GM21423 (cell line): ENCODE data around the gene TTC34.
"Not testable (repeated sequence)": the region's sequence is repeated elsewhere in the genome, so short reads cannot be mapped to it uniquely, and the experiment has no call there.

Source experiments
- ATAC-seq: cut with Tn5 transposase; IDR thresholded peaks from one replicate; pipeline ENCODE4 v1.9.1; 2021; ENCODE audit warnings: mild to moderate bottlenecking, moderate library complexity; ENCODE audit not compliant: unreplicated experiment

TTC34 gene

DNA sequence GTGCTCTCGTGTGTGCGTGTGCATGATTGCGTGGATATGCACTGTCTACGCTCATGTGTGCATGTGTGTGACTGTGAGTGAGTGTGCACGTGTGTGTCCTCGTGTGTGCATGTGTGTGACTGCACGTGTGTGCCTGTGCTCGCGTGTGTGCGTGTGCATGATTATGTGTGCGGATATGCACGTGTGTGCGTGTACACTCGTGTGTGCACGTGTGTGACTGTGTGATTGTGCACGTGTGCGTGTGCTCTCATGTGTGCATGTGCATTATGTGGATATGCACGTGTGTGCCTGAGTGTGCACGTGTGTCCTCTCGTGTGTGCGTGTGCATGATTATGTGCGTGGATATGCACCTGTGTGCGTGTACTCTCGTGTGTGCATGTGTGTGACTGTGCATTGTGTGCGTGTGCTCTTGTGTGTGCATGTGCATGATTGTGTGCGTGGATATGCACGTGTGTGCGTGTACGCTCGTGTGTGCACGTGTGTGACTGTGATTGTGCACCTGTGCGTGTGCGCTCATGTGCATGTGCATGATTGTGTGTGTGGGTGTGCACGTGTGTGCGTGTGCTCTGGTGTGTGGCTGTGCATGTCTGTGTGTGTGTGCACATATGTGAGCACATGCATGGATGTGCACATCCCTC lies 170.9 kb downstream of the TTC34 start:
- ATAC-seq, result no peak

GRCh38 chr1:2629627-2630497 lies 171.6 kb downstream of the TTC34 start:
- no peak for ATAC-seq

- ATAC-seq, result no peak
These were observed 172.4 kb downstream of the TTC34 start for GRCh38 chr1:2628933-2629626.

GRCh38 chr1:2628191-2628932 lies 173.1 kb downstream of the TTC34 start:
- no peak for ATAC-seq

DNA sequence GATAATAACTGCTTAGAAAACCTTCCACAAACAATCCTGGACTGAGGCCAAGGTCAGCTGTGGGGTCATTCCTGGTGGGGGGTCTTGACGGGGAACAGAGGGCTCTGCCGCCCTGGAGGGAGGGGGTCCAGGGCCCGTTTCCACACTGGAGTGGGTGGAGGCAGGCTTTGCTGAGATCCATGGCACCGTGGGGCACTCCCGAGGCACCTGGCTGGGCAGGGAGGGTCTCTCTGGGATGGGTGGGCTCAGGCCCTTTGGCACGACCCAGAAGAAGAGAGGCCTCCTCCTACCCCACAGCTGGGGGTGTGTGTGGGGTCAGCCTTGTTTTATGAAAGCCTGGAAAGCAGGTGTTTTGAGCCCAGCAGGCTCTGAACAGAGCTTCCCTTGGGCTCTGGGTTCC lies 173.7 kb downstream of the TTC34 start:
- no peak for ATAC-seq

DNA sequence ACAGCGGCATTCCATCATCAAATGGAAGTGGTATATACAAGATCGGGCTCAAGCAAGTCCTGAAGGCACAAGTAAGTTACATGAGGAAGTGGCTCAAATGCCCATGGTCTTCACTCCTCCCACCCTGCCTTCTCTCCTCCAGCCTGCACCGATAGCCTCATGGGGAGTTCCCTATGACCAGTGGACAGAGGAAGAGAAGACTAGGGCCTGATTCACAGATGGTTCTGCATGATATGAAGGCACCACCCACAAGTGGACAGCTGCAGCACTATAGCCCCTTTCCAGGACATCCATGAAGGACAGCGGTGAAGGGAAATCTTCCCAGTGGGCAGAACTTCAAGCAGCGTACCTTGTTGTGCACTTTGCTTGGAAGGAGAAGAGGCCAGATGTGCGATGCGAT lies 175.7 kb downstream of the TTC34 start:
- ATAC-seq, result not testable (repeated sequence)

GRCh38 chr1:2625311-2625710 lies 176.2 kb downstream of the TTC34 start:
- no peak for ATAC-seq

DNA sequence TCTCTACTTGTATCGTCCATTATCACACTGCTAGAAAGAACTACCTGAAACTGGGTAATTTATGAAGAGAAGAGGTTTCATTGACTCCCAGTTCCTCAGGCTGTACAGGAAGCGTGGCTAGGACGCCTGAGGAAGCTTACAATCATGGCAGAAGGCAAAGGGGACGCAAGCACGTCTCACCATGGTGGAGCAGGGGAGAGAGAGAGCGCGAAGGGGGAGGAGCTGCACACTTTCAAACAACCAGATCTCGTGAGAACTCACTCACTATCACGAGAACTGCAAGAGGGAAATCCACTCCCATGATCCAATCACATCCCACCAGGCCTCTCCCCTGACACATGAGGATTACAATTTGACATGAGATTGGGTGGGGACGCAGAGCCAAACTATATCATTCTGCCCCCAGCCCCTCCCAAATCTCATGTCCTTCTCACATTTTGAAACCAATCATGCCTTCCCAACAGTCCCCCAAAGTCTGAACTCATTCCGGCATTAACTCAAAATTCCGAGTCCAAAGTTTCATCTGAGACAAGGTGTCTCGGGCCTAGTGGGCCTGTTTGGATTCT lies 176.7 kb downstream of the TTC34 start:
- no peak for ATAC-seq

- no peak for ATAC-seq
These were observed 177.7 kb downstream of the TTC34 start for GRCh38 chr1:2623571-2624337.

DNA sequence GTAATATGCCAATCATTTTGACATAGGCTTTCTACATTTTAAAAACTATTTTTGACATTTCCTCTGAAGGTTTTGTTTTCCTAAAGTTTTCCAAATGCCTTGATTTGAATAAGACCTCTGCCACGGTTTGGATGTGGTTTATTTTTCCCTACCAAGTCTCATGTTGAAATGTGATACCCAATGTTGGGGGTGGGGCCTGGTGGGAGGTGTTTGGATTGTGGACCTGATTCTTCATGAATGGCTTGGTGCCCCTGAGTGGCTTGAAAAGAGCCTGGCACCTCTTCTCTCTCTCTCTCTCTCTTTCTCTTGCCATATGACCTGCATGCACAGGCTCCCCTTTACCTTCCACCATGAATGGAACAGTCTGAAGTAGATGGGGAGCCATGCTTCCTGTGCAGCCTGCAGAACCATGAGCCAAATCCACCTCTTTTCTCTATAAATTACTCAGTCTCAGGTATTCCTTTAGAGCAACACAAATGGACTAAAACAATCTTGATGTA lies 183.5 kb downstream of the TTC34 start:
- no peak for ATAC-seq

DNA sequence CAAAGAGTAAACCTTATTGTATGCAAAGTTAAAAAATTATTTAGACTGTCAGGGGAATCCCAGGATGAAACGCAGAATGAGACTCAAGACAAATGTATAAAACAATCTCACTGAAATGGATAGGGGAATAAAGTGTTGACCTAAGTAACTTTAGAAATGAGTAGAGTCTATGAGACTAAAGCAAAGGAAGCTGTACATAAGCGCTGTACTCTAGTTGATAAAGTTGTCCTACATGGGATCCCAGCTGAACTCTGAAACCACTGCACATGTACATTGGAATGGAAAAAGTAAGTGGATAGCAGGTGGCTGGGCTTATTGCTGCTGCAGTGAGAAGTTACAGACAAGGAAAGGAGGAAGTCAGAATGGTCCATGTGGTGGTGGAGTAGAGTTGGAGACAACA lies 187.3 kb downstream of the TTC34 start:
- ATAC-seq, result no peak

- no peak for ATAC-seq
These were observed 188.7 kb downstream of the TTC34 start for GRCh38 chr1:2612591-2613365.

DNA sequence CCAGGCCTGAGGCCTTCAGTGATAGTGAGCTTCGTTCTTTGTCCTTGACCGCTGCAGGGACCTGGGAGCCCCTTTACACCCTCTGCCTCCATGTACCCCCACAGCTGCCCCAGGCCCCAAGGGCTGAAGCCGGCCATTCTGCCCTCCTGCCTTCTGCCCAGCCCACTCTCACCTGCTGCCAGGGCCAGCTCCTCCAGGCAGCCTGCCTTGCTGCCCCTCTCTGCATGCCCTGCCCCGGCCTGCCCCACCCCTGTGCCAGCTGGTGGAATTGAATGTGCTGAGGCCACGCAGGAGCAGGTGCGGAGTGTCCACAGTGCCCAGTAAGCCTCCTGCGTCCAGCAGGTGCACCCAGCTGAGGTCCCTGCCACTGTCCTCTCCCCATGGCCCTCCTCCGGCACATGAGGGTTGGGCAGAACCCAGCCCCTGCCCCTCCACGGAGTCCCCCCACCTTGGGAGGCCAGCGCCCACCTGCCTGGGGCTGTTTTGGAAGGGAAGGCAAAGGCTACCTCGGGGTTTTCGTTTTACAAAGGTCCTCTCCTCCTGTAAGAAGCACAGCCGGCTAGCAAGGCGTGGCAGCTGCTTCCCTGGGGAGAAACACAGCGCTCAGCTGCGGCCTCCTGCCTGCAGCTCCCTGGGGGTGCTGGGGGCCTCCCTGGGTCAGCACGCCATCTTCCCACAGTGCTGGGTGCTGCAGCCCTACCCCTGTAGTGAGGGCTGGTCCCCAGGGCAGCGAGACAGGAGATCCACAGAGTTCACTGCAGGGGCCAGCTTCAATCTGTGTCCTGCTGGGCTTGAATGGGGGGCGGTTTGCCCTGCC lies 189.7 kb downstream of the TTC34 start:
- no peak for ATAC-seq

- ATAC-seq, result no peak
These were observed 190.4 kb downstream of the TTC34 start for GRCh38 chr1:2611031-2611501.

GRCh38 chr1:2610036-2610959 lies 191.2 kb downstream of the TTC34 start:
- ATAC-seq, result no peak

DNA sequence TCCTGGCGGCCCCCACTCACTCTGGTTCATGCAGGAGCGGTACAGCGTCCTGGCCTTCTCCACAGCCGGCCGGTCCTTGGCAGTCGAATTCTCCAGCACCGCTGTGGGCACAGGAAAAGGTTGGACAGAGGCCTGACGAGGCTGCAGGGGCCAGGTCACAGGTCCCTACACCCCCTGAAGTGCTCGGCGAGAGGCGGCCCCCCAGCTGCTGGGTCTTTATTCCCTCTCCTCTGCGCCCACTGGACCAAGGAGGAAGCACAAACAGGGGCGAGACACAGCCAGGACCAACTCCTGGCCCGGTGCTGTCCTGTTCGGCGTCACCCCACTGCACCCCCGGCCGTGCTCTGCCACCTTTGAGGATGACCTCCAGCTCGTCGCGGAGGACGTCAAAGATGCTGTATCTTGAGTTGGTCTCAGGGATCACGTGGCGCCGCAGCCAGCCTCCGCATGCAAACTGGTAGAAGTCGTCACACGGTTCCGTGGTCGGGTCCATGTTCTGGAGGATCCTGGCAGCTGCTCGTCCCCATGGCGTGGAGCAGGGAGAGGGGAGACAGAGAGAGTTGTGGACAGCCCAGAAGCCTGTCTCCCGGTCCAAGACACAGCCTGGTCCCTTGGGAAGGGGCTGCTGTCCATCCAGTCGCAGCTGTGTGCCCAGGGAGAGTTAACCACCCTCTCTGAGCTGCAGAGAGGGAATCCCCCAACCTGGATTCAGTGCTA lies 192.0 kb downstream of the TTC34 start:
- no peak for ATAC-seq
